ENCODE data around the gene FASN.
"Not testable (repeated sequence)": the region's sequence is repeated elsewhere in the genome, so short reads cannot be mapped to it uniquely, and the experiment has no call there.

- TF ChIP-seq, protein P1, sequence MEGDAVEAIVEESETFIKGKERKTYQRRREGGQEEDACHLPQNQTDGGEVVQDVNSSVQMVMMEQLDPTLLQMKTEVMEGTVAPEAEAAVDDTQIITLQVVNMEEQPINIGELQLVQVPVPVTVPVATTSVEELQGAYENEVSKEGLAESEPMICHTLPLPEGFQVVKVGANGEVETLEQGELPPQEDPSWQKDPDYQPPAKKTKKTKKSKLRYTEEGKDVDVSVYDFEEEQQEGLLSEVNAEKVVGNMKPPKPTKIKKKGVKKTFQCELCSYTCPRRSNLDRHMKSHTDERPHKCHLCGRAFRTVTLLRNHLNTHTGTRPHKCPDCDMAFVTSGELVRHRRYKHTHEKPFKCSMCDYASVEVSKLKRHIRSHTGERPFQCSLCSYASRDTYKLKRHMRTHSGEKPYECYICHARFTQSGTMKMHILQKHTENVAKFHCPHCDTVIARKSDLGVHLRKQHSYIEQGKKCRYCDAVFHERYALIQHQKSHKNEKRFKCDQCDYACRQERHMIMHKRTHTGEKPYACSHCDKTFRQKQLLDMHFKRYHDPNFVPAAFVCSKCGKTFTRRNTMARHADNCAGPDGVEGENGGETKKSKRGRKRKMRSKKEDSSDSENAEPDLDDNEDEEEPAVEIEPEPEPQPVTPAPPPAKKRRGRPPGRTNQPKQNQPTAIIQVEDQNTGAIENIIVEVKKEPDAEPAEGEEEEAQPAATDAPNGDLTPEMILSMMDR (conservative IDR thresholded peaks at IDR 0.05 in 1 of 2, IDR thresholded peaks at IDR 0.05 in 1 of 2; ENCODE audit: low read depth in 1 of 2, low read length in 2 of 2): not testable (repeated sequence)
- TF ChIP-seq EZH2 (IDR thresholded peaks at IDR 0.05; ENCODE audit: low read length, missing control alignments): not testable (repeated sequence)
Measured at GRCh38 chr17:82133166-82133953, 35.3 kb upstream of the FASN start.
